ENCODE results near the gene SUN1.
"Not testable (repeated sequence)": the region's sequence is repeated elsewhere in the genome, so short reads cannot be mapped to it uniquely, and the experiment has no call there.

Gene SUN1

GRCh38 chr7:918441-919113 lies 86.3 kb downstream of the SUN1 start:
- DNase-seq (ENCODE audit: low read depth in 2 of 2, low spot score in 1 of 2): no peak

- DNase-seq (ENCODE audit: low read depth in 2 of 2, low spot score in 1 of 2): no peak
Observed at GRCh38 chr7:919114-919442, 86.8 kb downstream of the SUN1 start.

GRCh38 chr7:919924-920341 lies 87.7 kb downstream of the SUN1 start:
- no peak for DNase-seq (ENCODE audit: low read depth in 2 of 2, low spot score in 1 of 2)

- DNase-seq (ENCODE audit: low read depth in 2 of 2, low spot score in 1 of 2): no peak
Observed at GRCh38 chr7:920351-921070, 88.2 kb downstream of the SUN1 start.

GRCh38 chr7:921071-921461 lies 88.8 kb downstream of the SUN1 start:
- no peak for DNase-seq (ENCODE audit: low read depth in 2 of 2, low spot score in 1 of 2)

GRCh38 chr7:921581-922333 lies 89.5 kb downstream of the SUN1 start:
- no peak for DNase-seq (ENCODE audit: low read depth in 2 of 2, low spot score in 1 of 2)

- DNase-seq (ENCODE audit: low read depth in 2 of 2, low spot score in 1 of 2): peak in 1 of 2 donors; percentile 32
Observed at GRCh38 chr7:922334-923107, 90.2 kb downstream of the SUN1 start.

GRCh38 chr7:923108-924041 lies 91.1 kb downstream of the SUN1 start:
- peak; percentile 83 to 89 for DNase-seq (ENCODE audit: low read depth in 2 of 2, low spot score in 1 of 2)

- not testable (repeated sequence) for DNase-seq (ENCODE audit: low read depth in 2 of 2, low spot score in 1 of 2)
Observed at GRCh38 chr7:924042-924441, 91.8 kb downstream of the SUN1 start.

Measured in stimulated activated CD8-positive, alpha-beta memory T cell treated with anti-CD3 and anti-CD28 coated beads, Interleukin-4, amount 100 ng/mL, for 1 hour (primary cell).